ENCODE measurements around the gene KBTBD8.

KBTBD8 gene

GRCh38 chr3:66952357-66952756 is 45.8 kb upstream of the KBTBD8 start:
- Histone ChIP-seq H3K4me2 (ENCODE audit: insufficient read depth, low read length) (no peak overlapping the region), H3K27ac (ENCODE audit: low read length) (no peak overlapping the region), H2AFZ (ENCODE audit: low read depth, low read length) (no peak overlapping the region), H3K4me3 (ENCODE audit: low read depth in 1 of 2, low read length in 2 of 2) (no peak overlapping the region), H3K9ac (ENCODE audit: low read depth, low read length) (no peak overlapping the region), H3K79me2 (ENCODE audit: insufficient read depth, low read length) (no peaks in the 10 kb centered on the region), H4K20me1 (ENCODE audit: insufficient read depth, low read length) (no peaks in the 10 kb centered on the region), H3K36me3 (ENCODE audit: insufficient read depth, low read length) (no peaks in the 10 kb centered on the region), H3K4me1 (ENCODE audit: insufficient read depth, low read length) (no peaks in the 10 kb centered on the region), H3K9me3 (ENCODE audit: insufficient read depth, low read length, severe bottlenecking) (no peaks in the 10 kb centered on the region), H3K27me3 (ENCODE audit: insufficient read depth, low read length, poor library complexity) (no peaks in the 10 kb centered on the region)
- no peak for DNase-seq
- no peak for ATAC-seq (ENCODE audit: insufficient read depth, low read depth)
- TF ChIP-seq EZH2 (IDR thresholded peaks at IDR 0.05; ENCODE audit: borderline replicate concordance, low read depth, low read length, severe bottlenecking): no peak
- TF ChIP-seq, protein P1, sequence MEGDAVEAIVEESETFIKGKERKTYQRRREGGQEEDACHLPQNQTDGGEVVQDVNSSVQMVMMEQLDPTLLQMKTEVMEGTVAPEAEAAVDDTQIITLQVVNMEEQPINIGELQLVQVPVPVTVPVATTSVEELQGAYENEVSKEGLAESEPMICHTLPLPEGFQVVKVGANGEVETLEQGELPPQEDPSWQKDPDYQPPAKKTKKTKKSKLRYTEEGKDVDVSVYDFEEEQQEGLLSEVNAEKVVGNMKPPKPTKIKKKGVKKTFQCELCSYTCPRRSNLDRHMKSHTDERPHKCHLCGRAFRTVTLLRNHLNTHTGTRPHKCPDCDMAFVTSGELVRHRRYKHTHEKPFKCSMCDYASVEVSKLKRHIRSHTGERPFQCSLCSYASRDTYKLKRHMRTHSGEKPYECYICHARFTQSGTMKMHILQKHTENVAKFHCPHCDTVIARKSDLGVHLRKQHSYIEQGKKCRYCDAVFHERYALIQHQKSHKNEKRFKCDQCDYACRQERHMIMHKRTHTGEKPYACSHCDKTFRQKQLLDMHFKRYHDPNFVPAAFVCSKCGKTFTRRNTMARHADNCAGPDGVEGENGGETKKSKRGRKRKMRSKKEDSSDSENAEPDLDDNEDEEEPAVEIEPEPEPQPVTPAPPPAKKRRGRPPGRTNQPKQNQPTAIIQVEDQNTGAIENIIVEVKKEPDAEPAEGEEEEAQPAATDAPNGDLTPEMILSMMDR (IDR thresholded peaks at IDR 0.05; ENCODE audit: borderline replicate concordance, extremely low read depth, low read length, poor library complexity, severe bottlenecking): no peak

GRCh38 chr3:66953934-66954445 is 44.1 kb upstream of the KBTBD8 start:
- DNase-seq: no peak
- no peak for TF ChIP-seq EZH2 (IDR thresholded peaks at IDR 0.05; ENCODE audit: borderline replicate concordance, low read depth, low read length, severe bottlenecking)
- TF ChIP-seq, protein P1 (IDR thresholded peaks at IDR 0.05; ENCODE audit: borderline replicate concordance, extremely low read depth, low read length, poor library complexity, severe bottlenecking): no peak

GRCh38 chr3:66956742-66957141 is 41.4 kb upstream of the KBTBD8 start:
- TF ChIP-seq, protein P1 (IDR thresholded peaks at IDR 0.05; ENCODE audit: borderline replicate concordance, extremely low read depth, low read length, poor library complexity, severe bottlenecking): no peak
- TF ChIP-seq EZH2 (IDR thresholded peaks at IDR 0.05; ENCODE audit: borderline replicate concordance, low read depth, low read length, severe bottlenecking): no peak
- no peaks in the 10 kb centered on the region for H4K20me1 ChIP-seq (ENCODE audit: insufficient read depth, low read length)

More at GRCh38 chr3:66953934-66954445, 44.1 kb upstream of the KBTBD8 start:
- no peak overlapping the region for H3K9ac ChIP-seq (ENCODE audit: low read depth, low read length)
- no peaks in the 10 kb centered on the region for H3K79me2 ChIP-seq (ENCODE audit: insufficient read depth, low read length)
- no peak overlapping the region for H3K27ac ChIP-seq (ENCODE audit: low read length)
- H3K4me3 ChIP-seq (ENCODE audit: low read depth in 1 of 2, low read length in 2 of 2): no peak overlapping the region
- no peak overlapping the region for H3K4me2 ChIP-seq (ENCODE audit: insufficient read depth, low read length)
- no peaks in the 10 kb centered on the region for H3K27me3 ChIP-seq (ENCODE audit: insufficient read depth, low read length, poor library complexity)
- ATAC-seq (ENCODE audit: insufficient read depth, low read depth): no peak
- H2AFZ ChIP-seq (ENCODE audit: low read depth, low read length): no peak overlapping the region
- H3K4me1 ChIP-seq (ENCODE audit: insufficient read depth, low read length): no peaks in the 10 kb centered on the region
- H3K9me3 ChIP-seq (ENCODE audit: insufficient read depth, low read length, severe bottlenecking): no peaks in the 10 kb centered on the region
- H4K20me1 ChIP-seq (ENCODE audit: insufficient read depth, low read length): no peaks in the 10 kb centered on the region
- H3K36me3 ChIP-seq (ENCODE audit: insufficient read depth, low read length): no peaks in the 10 kb centered on the region

GRCh38 chr3:66957367-66957766 is 40.7 kb upstream of the KBTBD8 start:
- H3K27me3 ChIP-seq (ENCODE audit: insufficient read depth, low read length, poor library complexity): no peaks in the 10 kb centered on the region
- DNase-seq (no peak), ATAC-seq (ENCODE audit: insufficient read depth, low read depth) (no peak)

More at GRCh38 chr3:66956742-66957141, 41.4 kb upstream of the KBTBD8 start:
- no peak overlapping the region for H3K4me2 ChIP-seq (ENCODE audit: insufficient read depth, low read length)
- H3K4me1 ChIP-seq (ENCODE audit: insufficient read depth, low read length): no peaks in the 10 kb centered on the region
- no peak overlapping the region for H3K4me3 ChIP-seq (ENCODE audit: low read depth in 1 of 2, low read length in 2 of 2)
- H3K27me3 ChIP-seq (ENCODE audit: insufficient read depth, low read length, poor library complexity): no peaks in the 10 kb centered on the region
- no peak for DNase-seq
- no peaks in the 10 kb centered on the region for H3K79me2 ChIP-seq (ENCODE audit: insufficient read depth, low read length)
- no peak overlapping the region for H2AFZ ChIP-seq (ENCODE audit: low read depth, low read length)
- ATAC-seq (ENCODE audit: insufficient read depth, low read depth): no peak
- H3K36me3 ChIP-seq (ENCODE audit: insufficient read depth, low read length): no peaks in the 10 kb centered on the region
- H3K27ac ChIP-seq (ENCODE audit: low read length): no peak overlapping the region
- H3K9ac ChIP-seq (ENCODE audit: low read depth, low read length): no peak overlapping the region
- no peaks in the 10 kb centered on the region for H3K9me3 ChIP-seq (ENCODE audit: insufficient read depth, low read length, severe bottlenecking)

More at GRCh38 chr3:66957367-66957766, 40.7 kb upstream of the KBTBD8 start:
- no peaks in the 10 kb centered on the region for H3K9me3 ChIP-seq (ENCODE audit: insufficient read depth, low read length, severe bottlenecking)
- H2AFZ ChIP-seq (ENCODE audit: low read depth, low read length): no peak overlapping the region
- no peaks in the 10 kb centered on the region for H3K79me2 ChIP-seq (ENCODE audit: insufficient read depth, low read length)
- H4K20me1 ChIP-seq (ENCODE audit: insufficient read depth, low read length): no peaks in the 10 kb centered on the region
- no peak overlapping the region for H3K27ac ChIP-seq (ENCODE audit: low read length)
- no peak overlapping the region for H3K9ac ChIP-seq (ENCODE audit: low read depth, low read length)
- TF ChIP-seq, protein P1 (IDR thresholded peaks at IDR 0.05; ENCODE audit: borderline replicate concordance, extremely low read depth, low read length, poor library complexity, severe bottlenecking): no peak
- no peaks in the 10 kb centered on the region for H3K4me1 ChIP-seq (ENCODE audit: insufficient read depth, low read length)
- H3K4me3 ChIP-seq (ENCODE audit: low read depth in 1 of 2, low read length in 2 of 2): no peak overlapping the region
- H3K36me3 ChIP-seq (ENCODE audit: insufficient read depth, low read length): no peaks in the 10 kb centered on the region
- no peak overlapping the region for H3K4me2 ChIP-seq (ENCODE audit: insufficient read depth, low read length)
